Activated CD4-positive, alpha-beta T cell treated with anti-CD3 and anti-CD28 coated beads, Interleukin-2, amount 10 ng/mL, durations not matched to agents 24 days and 14 days (primary cell): ENCODE data around the gene GPC5. TPM values are rescaled to one million over a fixed set of nuclear protein-coding genes. Genes with fewer than 3 reads are reported as not detected.

Experiments used
- DNase-seq: peaks from one replicate; pipeline ENCODE4 v3.0.0; 2022
- H3K27ac Mint-ChIP-seq: one replicate; pipeline ENCODE4 v1.8.0; 2022; ENCODE audit warnings: mild to moderate bottlenecking, mixed read lengths
- H3K27me3 Mint-ChIP-seq: one replicate; pipeline ENCODE4 v1.8.0; 2022; ENCODE audit warnings: mixed read lengths
- H3K36me3 Mint-ChIP-seq: one replicate; pipeline ENCODE4 v1.8.0; 2022; ENCODE audit warnings: low read depth, mild to moderate bottlenecking, mixed read lengths
- H3K4me1 Mint-ChIP-seq: one replicate; pipeline ENCODE4 v1.8.0; 2021; ENCODE audit warnings: mixed read lengths
- H3K4me3 Mint-ChIP-seq: one replicate; pipeline ENCODE4 v1.8.0; 2022; ENCODE audit warnings: mild to moderate bottlenecking, moderate library complexity, mixed read lengths
- H3K9me3 Mint-ChIP-seq: one replicate; pipeline ENCODE4 v1.8.0; 2021; ENCODE audit warnings: mixed read lengths
- intact Hi-C: fragments of 100-400 bp; cut with micrococcal nuclease; formaldehyde crosslinking; loops from one replicate; pipeline ENCODE4 v1.15.1; 2023
- total RNA-seq: library from RNA; stranded (reverse); gene quantifications from 2 replicates; pipeline ENCODE4 v1.2.3, GENCODE V29; 2022

Gene GPC5
- total RNA-seq, 1 donor from 2014 or later = not detected

- Mint-ChIP-seq H3K36me3 (no peaks in the 10 kb centered on the region), H3K27me3 (no peaks in the 10 kb centered on the region), H3K9me3 (no peaks in the 10 kb centered on the region), H3K27ac (no peak overlapping the region), H3K4me3 (no peak overlapping the region), H3K4me1 (no peaks in the 10 kb centered on the region)
- DNase-seq = no peak
- intact Hi-C loops = no loop called here
Observed at GRCh38 chr13:92101801-92102200, 703.4 kb downstream of the GPC5 start.

- Mint-ChIP-seq H3K4me1 (no peaks in the 10 kb centered on the region), H3K27ac (no peak overlapping the region), H3K4me3 (no peak overlapping the region), H3K9me3 (no peaks in the 10 kb centered on the region), H3K27me3 (no peaks in the 10 kb centered on the region), H3K36me3 (no peaks in the 10 kb centered on the region)
- DNase-seq = no peak
- intact Hi-C loops = no loop called here
Observed at GRCh38 chr13:92103689-92104153, 705.3 kb downstream of the GPC5 start.

DNA sequence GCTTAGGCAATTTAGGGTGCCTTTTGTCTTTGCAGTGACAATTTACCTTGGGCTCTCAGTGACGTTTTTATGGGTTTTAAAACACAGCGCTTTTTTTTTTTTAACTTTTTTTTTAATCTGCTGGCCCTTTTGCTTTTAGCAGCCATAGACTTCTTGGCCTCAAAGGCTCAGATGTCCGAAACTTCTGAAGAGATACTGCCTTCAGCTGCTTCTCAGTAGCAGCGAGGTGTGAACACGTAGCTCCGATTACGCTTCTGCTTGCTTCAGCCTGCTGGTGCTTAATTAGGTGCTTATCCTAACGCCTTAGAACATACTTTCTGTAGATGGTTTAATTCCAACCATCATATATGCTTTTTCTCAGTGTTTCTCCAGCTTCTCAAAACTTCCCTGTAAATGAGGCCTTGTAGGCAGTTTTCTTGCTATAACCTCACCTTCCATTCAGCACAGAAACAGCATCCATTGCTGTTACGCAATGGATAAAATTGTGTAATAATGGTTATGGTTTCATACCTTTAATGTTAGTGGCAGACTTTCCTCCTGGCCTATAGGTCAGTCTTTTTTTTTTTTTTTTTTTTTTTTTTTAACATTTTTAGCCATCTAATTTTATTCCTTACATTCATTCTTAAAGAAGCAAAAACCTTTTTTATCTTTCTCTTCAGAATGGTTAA is 723.9 kb downstream of the GPC5 start:
- H3K36me3 Mint-ChIP-seq = no peaks in the 10 kb centered on the region
- no peaks in the 10 kb centered on the region for H3K4me1 Mint-ChIP-seq
- intact Hi-C loops = no loop called here
- H3K4me3 Mint-ChIP-seq = no peak overlapping the region
- no peaks in the 10 kb centered on the region for H3K9me3 Mint-ChIP-seq
- H3K27ac Mint-ChIP-seq = no peak overlapping the region
- no peak for DNase-seq
- no peaks in the 10 kb centered on the region for H3K27me3 Mint-ChIP-seq

DNA sequence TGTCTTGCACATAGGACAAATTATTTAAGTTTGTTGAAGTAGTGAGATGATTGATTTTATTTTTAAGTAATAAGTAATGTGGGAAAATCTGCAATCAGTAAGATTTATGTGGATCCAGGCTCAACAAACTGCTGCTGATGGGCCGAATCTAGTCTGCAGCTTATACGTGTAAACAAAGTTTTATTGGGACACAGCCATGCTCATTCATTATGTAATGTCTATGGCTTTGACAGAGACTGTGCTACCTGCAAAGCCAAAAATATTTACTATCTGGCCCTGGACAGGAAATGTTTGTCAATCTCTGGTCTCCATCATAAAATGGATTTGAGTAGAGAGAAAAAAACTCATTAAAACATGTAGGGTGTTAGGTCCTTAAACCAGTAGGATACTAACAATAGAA is 728.0 kb downstream of the GPC5 start:
- H3K4me3 Mint-ChIP-seq = no peak overlapping the region
- H3K27me3 Mint-ChIP-seq = no peaks in the 10 kb centered on the region
- H3K4me1 Mint-ChIP-seq = no peaks in the 10 kb centered on the region
- no peaks in the 10 kb centered on the region for H3K9me3 Mint-ChIP-seq
- no peak overlapping the region for H3K27ac Mint-ChIP-seq
- no peak for DNase-seq
- no peaks in the 10 kb centered on the region for H3K36me3 Mint-ChIP-seq
- intact Hi-C loops = no loop called here

DNA sequence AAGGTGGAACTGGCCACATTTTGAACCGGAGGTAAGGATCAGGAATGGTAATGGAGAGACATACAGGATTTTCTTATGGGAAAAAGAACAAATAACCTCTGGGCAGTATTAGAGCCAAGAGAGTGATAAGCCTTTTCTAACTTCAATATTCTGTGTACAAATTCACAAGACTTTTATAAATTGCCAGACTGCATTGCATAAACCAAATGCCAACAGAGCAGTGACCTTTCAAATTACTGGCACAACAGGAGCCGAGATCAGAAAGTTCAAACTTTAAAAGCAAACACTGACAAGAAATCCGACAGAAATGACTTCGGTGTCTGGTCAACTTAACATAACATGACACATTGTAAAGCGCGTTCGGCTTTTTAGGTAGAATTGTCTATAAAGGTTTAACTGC is 737.1 kb downstream of the GPC5 start:
- H3K36me3 Mint-ChIP-seq = no peaks in the 10 kb centered on the region
- no peak for DNase-seq
- H3K4me1 Mint-ChIP-seq = no peaks in the 10 kb centered on the region
- H3K27ac Mint-ChIP-seq = no peak overlapping the region
- intact Hi-C loops = no loop called here
- H3K4me3 Mint-ChIP-seq = no peak overlapping the region
- no peaks in the 10 kb centered on the region for H3K27me3 Mint-ChIP-seq
- H3K9me3 Mint-ChIP-seq = no peaks in the 10 kb centered on the region

- Mint-ChIP-seq H3K27ac (no peak overlapping the region), H3K4me3 (no peak overlapping the region), H3K27me3 (no peaks in the 10 kb centered on the region), H3K9me3 (no peaks in the 10 kb centered on the region), H3K36me3 (no peaks in the 10 kb centered on the region), H3K4me1 (no peaks in the 10 kb centered on the region)
- no peak for DNase-seq
- intact Hi-C loops = no loop called here
Observed at GRCh38 chr13:92136449-92137155, 738.2 kb downstream of the GPC5 start.

DNA sequence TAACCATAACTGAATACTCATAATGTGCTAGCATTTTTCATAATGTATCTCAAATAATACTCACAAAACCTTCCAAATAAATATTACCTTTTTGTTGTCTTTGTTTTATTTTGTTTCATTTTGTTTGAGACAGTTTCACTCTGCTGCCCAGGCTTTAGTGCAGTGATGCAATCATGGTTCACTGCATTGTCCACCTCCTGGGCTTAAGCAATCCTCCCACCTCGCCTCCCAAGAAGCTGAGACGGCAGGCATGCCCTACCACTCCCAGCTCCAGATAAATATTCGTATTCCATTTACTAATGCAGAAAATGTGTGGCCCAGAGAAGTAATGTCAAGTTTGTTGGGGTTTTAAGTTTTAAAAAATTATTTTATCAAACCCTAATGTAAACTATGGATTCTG is 739.1 kb downstream of the GPC5 start:
- Mint-ChIP-seq H3K27me3 (no peaks in the 10 kb centered on the region), H3K36me3 (no peaks in the 10 kb centered on the region), H3K4me3 (no peak overlapping the region), H3K27ac (no peak overlapping the region), H3K9me3 (no peaks in the 10 kb centered on the region), H3K4me1 (no peaks in the 10 kb centered on the region)
- no peak for DNase-seq
- intact Hi-C loops = no loop called here

GRCh38 chr13:92143766-92144165 is 745.3 kb downstream of the GPC5 start:
- no peak overlapping the region for H3K4me3 Mint-ChIP-seq
- intact Hi-C loops = no loop called here
- no peak overlapping the region for H3K27ac Mint-ChIP-seq

GRCh38 chr13:92150606-92151005 is 752.2 kb downstream of the GPC5 start:
- no peaks in the 10 kb centered on the region for H3K27me3 Mint-ChIP-seq
- H3K36me3 Mint-ChIP-seq = no peaks in the 10 kb centered on the region
- H3K4me1 Mint-ChIP-seq = no peaks in the 10 kb centered on the region
- no peak for DNase-seq
- no peak overlapping the region for H3K27ac Mint-ChIP-seq
- no peak overlapping the region for H3K4me3 Mint-ChIP-seq
- intact Hi-C loops = no loop called here
- no peaks in the 10 kb centered on the region for H3K9me3 Mint-ChIP-seq

More at GRCh38 chr13:92143766-92144165, 745.3 kb downstream of the GPC5 start:
- Mint-ChIP-seq H3K27me3 (no peaks in the 10 kb centered on the region), H3K36me3 (no peaks in the 10 kb centered on the region), H3K9me3 (no peaks in the 10 kb centered on the region), H3K4me1 (no peaks in the 10 kb centered on the region)
- DNase-seq = no peak

DNA sequence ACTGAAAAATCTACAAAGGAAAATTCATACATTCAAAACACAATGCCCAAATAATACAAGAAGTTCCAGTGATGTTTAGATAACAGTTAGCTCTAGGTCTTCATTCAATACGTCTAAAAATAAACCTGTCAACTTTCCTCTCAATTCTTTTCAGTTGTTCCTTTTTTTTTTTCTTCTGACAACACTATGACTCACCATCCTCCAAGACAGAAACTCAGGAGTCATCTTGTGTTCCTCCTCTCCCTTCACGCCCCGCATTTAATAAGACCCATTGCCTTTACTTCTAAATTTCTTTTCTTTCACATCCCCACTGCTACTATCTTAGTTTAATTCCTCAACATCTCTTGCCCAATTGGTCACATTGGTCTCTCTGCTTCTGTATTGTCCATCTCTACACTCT is 759.9 kb downstream of the GPC5 start:
- H3K27ac Mint-ChIP-seq = no peak overlapping the region
- H3K27me3 Mint-ChIP-seq = no peaks in the 10 kb centered on the region
- H3K4me3 Mint-ChIP-seq = no peak overlapping the region
- no peaks in the 10 kb centered on the region for H3K4me1 Mint-ChIP-seq
- no peaks in the 10 kb centered on the region for H3K9me3 Mint-ChIP-seq
- no peaks in the 10 kb centered on the region for H3K36me3 Mint-ChIP-seq
- intact Hi-C loops = no loop called here
- DNase-seq = no peak

- Mint-ChIP-seq H3K9me3 (no peaks in the 10 kb centered on the region), H3K4me1 (no peaks in the 10 kb centered on the region), H3K27me3 (no peaks in the 10 kb centered on the region), H3K27ac (no peak overlapping the region), H3K36me3 (no peaks in the 10 kb centered on the region), H3K4me3 (no peak overlapping the region)
- DNase-seq = no peak
- intact Hi-C loops = no loop called here
Observed at GRCh38 chr13:92164822-92165221, 766.4 kb downstream of the GPC5 start.

- no peaks in the 10 kb centered on the region for H3K36me3 Mint-ChIP-seq
- H3K4me3 Mint-ChIP-seq = no peak overlapping the region
- H3K27me3 Mint-ChIP-seq = no peaks in the 10 kb centered on the region
- no peak overlapping the region for H3K27ac Mint-ChIP-seq
- no peak for DNase-seq
- intact Hi-C loops = no loop called here
- H3K9me3 Mint-ChIP-seq = no peaks in the 10 kb centered on the region
- no peaks in the 10 kb centered on the region for H3K4me1 Mint-ChIP-seq
Observed at GRCh38 chr13:92172191-92172590, 773.8 kb downstream of the GPC5 start.

DNA sequence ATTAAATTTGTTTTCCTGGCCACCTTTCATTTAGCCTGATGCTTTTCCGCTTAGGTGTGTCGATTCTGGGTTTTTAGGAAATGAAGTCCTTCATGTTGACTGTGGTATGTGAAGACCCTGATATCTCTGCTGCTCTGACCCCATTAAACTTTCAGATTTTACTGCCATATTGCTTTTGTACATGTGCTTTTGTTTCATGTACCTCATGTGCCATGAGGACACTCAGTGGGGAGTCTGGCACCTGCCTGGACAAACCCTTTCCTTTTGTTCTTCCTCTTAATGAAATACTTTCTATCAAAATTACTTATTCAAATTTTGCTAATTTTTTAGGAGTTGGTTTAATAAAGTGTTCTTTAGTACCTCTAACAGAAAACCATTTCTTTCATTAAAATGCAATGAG is 774.8 kb downstream of the GPC5 start:
- intact Hi-C loops = no loop called here
- no peaks in the 10 kb centered on the region for H3K4me1 Mint-ChIP-seq
- no peak for DNase-seq
- H3K27me3 Mint-ChIP-seq = no peaks in the 10 kb centered on the region
- H3K4me3 Mint-ChIP-seq = no peak overlapping the region
- H3K27ac Mint-ChIP-seq = no peak overlapping the region
- H3K36me3 Mint-ChIP-seq = no peaks in the 10 kb centered on the region
- H3K9me3 Mint-ChIP-seq = no peaks in the 10 kb centered on the region

- H3K4me1 Mint-ChIP-seq = no peaks in the 10 kb centered on the region
- intact Hi-C loops = no loop called here
- DNase-seq = no peak
- no peaks in the 10 kb centered on the region for H3K27me3 Mint-ChIP-seq
- no peak overlapping the region for H3K27ac Mint-ChIP-seq
- H3K36me3 Mint-ChIP-seq = no peaks in the 10 kb centered on the region
- H3K9me3 Mint-ChIP-seq = no peaks in the 10 kb centered on the region
- H3K4me3 Mint-ChIP-seq = no peak overlapping the region
Observed at GRCh38 chr13:92175330-92175729, 776.9 kb downstream of the GPC5 start.

DNA sequence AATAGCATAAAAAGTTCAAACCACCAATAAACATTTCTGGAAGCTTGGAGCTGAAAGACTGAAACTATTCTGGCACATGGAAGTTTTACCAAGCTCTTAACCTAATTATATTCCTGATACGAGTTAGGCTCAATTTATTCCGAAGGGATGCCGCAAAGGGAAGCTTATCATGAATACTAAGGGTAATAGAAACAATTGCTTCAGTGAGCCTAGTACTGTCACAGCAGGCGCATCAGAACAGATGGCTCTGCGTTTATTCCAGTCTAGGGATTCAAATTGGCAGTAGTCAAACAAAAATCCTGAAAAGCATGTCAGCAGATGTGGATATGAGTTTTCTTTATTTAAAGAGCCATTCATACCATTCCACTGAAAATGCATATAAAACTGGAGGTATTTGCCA is 779.5 kb downstream of the GPC5 start:
- Mint-ChIP-seq H3K27ac (no peak overlapping the region), H3K4me3 (no peak overlapping the region), H3K9me3 (no peaks in the 10 kb centered on the region), H3K4me1 (no peaks in the 10 kb centered on the region), H3K27me3 (no peaks in the 10 kb centered on the region), H3K36me3 (no peaks in the 10 kb centered on the region)
- DNase-seq = no peak
- intact Hi-C loops = no loop called here
